ENCODE results near the gene NLRP4.

DNA sequence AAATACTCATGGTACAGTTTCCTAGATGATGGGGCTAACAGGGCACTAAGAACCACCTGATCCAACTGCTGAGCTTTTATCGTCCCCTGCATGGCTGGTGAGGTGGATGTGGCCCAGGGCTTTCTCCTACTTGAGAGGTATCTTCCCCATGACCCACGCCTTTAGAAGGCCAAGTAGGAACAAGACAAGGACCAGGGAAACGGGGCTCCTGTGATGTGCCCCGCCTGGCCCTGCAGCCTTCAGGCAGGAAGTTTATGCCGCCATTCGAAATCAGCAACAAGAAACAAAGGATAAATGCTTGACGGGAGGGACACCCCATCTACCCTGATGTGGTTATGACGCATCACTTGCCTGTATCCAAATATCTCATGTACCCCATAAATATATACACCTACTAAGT is 91.7 kb downstream of the NLRP4 start:
- TF ChIP-seq, protein P1, sequence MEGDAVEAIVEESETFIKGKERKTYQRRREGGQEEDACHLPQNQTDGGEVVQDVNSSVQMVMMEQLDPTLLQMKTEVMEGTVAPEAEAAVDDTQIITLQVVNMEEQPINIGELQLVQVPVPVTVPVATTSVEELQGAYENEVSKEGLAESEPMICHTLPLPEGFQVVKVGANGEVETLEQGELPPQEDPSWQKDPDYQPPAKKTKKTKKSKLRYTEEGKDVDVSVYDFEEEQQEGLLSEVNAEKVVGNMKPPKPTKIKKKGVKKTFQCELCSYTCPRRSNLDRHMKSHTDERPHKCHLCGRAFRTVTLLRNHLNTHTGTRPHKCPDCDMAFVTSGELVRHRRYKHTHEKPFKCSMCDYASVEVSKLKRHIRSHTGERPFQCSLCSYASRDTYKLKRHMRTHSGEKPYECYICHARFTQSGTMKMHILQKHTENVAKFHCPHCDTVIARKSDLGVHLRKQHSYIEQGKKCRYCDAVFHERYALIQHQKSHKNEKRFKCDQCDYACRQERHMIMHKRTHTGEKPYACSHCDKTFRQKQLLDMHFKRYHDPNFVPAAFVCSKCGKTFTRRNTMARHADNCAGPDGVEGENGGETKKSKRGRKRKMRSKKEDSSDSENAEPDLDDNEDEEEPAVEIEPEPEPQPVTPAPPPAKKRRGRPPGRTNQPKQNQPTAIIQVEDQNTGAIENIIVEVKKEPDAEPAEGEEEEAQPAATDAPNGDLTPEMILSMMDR (IDR thresholded peaks at IDR 0.05; ENCODE audit: low read length), result no peak
- TF ChIP-seq EZH2 (optimal IDR thresholded peaks at IDR 0.05; ENCODE audit: low read depth, low read length), result no peak
